HEK293 (cell line): ENCODE data around the gene UCK1.
A peak's percentile ranks its signal among the peaks of the same experiment; 100 is the strongest.

ENCODE experiments used
- CTCF ChIA-PET: fragments of 350-600 bp; formaldehyde crosslinking; extraction: SDS; loops from one replicate; lab custom pipeline; 2021; ENCODE audit warnings: antibody characterized with exemption; lab: Yijun Ruan, JAX
- POLR2A ChIA-PET: fragments of 300-600 bp; formaldehyde crosslinking; extraction: SDS; loops from one replicate; lab custom pipeline; 2020; ENCODE audit warnings: antibody characterized with exemption, inconsistent platforms; lab: Yijun Ruan, JAX
- H3K27ac ChIP-seq: fragments of 200-500 bp; sonication (Bioruptor generic); 2 replicates; pipeline ENCODE4 v1.5.1; 2014; ENCODE audit warnings: low read depth, low read length, control low read depth, inconsistent platforms; ENCODE audit errors: extremely low read depth
- H3K36me3 ChIP-seq, 2 experiments: fragments of 200-500 bp in 1 of 2; sonication (Bioruptor generic) in 1 of 2; 1 replicate in 1 of 2; 2 replicates in 1 of 2; pipeline ENCODE4 v1.5.1; 2014 to 2017; ENCODE audit warnings: inconsistent platforms in 2 of 2, low read length in 2 of 2; ENCODE audit not compliant: control insufficient read depth in 2 of 2, insufficient read depth in 1 of 2
- H3K4me1 ChIP-seq: fragments of 200-500 bp; sonication (Bioruptor generic); 2 replicates; pipeline ENCODE4 v1.5.1; 2014; ENCODE audit warnings: mild to moderate bottlenecking, low read length, inconsistent platforms; ENCODE audit not compliant: control insufficient read depth, insufficient read depth
- H3K4me3 ChIP-seq: 2 replicates; pipeline ENCODE4 v1.5.1; 2011; ENCODE audit warnings: low read depth, mild to moderate bottlenecking, control low read depth, low read length, moderate library complexity
- H3K9me3 ChIP-seq: fragments of 200-500 bp; sonication (Bioruptor generic); 2 replicates; pipeline ENCODE4 v1.5.1; 2014; ENCODE audit warnings: low read depth, low read length, inconsistent platforms; ENCODE audit not compliant: control insufficient read depth, insufficient read depth
- BCL11A ChIP-seq: fragments of 450-650 bp; formaldehyde crosslinking; IDR thresholded peaks from 2 replicates; pipeline ENCODE4 v1.5.1; 2016; ENCODE audit warnings: low read depth, missing biosample characterization, missing genetic modification characterization
- EGR2 ChIP-seq: fragments of 450-650 bp; formaldehyde crosslinking; IDR thresholded peaks from 2 replicates; pipeline ENCODE4 v1.5.1; 2016; ENCODE audit warnings: low read depth, missing biosample characterization, missing genetic modification characterization
- GLI2 ChIP-seq: fragments of 450-650 bp; formaldehyde crosslinking; IDR thresholded peaks from 2 replicates; pipeline ENCODE4; 2017; ENCODE audit warnings: missing biosample characterization, missing genetic modification characterization, low read depth, borderline replicate concordance
- KLF8 ChIP-seq: fragments of 450-650 bp; formaldehyde crosslinking; IDR thresholded peaks from 2 replicates; pipeline ENCODE4 v1.5.1; 2016; ENCODE audit warnings: missing biosample characterization, missing genetic modification characterization
- RBAK ChIP-seq: fragments of 450-650 bp; formaldehyde crosslinking; IDR thresholded peaks from 2 replicates; pipeline ENCODE4 v1.5.1; 2016; ENCODE audit warnings: missing biosample characterization, missing genetic modification characterization
- SP3 ChIP-seq: fragments of 450-650 bp; formaldehyde crosslinking; IDR thresholded peaks from 2 replicates; pipeline ENCODE4 v1.5.1; 2016; ENCODE audit warnings: missing biosample characterization, missing genetic modification characterization
- ZBTB48 ChIP-seq: fragments of 450-650 bp; formaldehyde crosslinking; IDR thresholded peaks from 2 replicates; pipeline ENCODE4 v1.5.1; 2016; ENCODE audit warnings: missing biosample characterization, missing genetic modification characterization
- ZBTB8A ChIP-seq: fragments of 450-650 bp; formaldehyde crosslinking; IDR thresholded peaks from 2 replicates; pipeline ENCODE4 v1.5.1; 2016; ENCODE audit warnings: missing biosample characterization, missing genetic modification characterization
- ZFHX2 ChIP-seq: fragments of 450-650 bp; formaldehyde crosslinking; conservative IDR thresholded peaks from 2 replicates; pipeline ENCODE4 v1.5.1; 2016; ENCODE audit warnings: missing biosample characterization, missing genetic modification characterization
- ZNF311 ChIP-seq: fragments of 450-650 bp; formaldehyde crosslinking; IDR thresholded peaks from 2 replicates; pipeline ENCODE4 v1.5.1; 2017; ENCODE audit warnings: missing biosample characterization, missing genetic modification characterization, borderline replicate concordance
- ZNF501 ChIP-seq: fragments of 450-650 bp; formaldehyde crosslinking; IDR thresholded peaks from 2 replicates; pipeline ENCODE4 v1.5.1; 2016; ENCODE audit warnings: missing biosample characterization, missing genetic modification characterization
- ZNF529 ChIP-seq: fragments of 450-650 bp; formaldehyde crosslinking; IDR thresholded peaks from 2 replicates; pipeline ENCODE4 v1.5.1; 2017; ENCODE audit warnings: missing genetic modification characterization, missing biosample characterization; ENCODE audit not compliant: insufficient replicate concordance
- ZNF561 ChIP-seq: fragments of 450-650 bp; IDR thresholded peaks from 2 replicates; pipeline ENCODE4 v1.5.1; 2018; ENCODE audit warnings: missing biosample characterization, missing genetic modification characterization, borderline replicate concordance
- ZNF610 ChIP-seq: fragments of 450-650 bp; formaldehyde crosslinking; IDR thresholded peaks from 2 replicates; pipeline ENCODE4 v1.5.1; 2016; ENCODE audit warnings: missing biosample characterization, missing genetic modification characterization, borderline replicate concordance
- ZNF677 ChIP-seq: fragments of 450-650 bp; IDR thresholded peaks from 2 replicates; pipeline ENCODE4 v1.5.0; 2018; ENCODE audit warnings: missing biosample characterization, mild to moderate bottlenecking, missing genetic modification characterization, moderate library complexity
- ZNF701 ChIP-seq: fragments of 450-650 bp; formaldehyde crosslinking; IDR thresholded peaks from 2 replicates; pipeline ENCODE4 v1.5.1; 2016; ENCODE audit warnings: missing biosample characterization, missing genetic modification characterization
- ZNF777 ChIP-seq: fragments of 450-650 bp; formaldehyde crosslinking; IDR thresholded peaks from 2 replicates; pipeline ENCODE4 v1.5.1; 2017; ENCODE audit warnings: missing biosample characterization, missing genetic modification characterization, borderline replicate concordance
- ZNF837 ChIP-seq: fragments of 450-650 bp; formaldehyde crosslinking; IDR thresholded peaks from 2 replicates; pipeline ENCODE4 v1.5.1; 2016; ENCODE audit warnings: missing biosample characterization, missing genetic modification characterization
- TF ChIP-seq, protein P1 (sequence below): fragments of 450-650 bp; formaldehyde crosslinking; IDR thresholded peaks from 2 replicates; pipeline ENCODE4 v1.5.1; 2016; ENCODE audit warnings: missing biosample characterization, missing genetic modification characterization
- TF ChIP-seq, protein P2 (sequence below): fragments of 450-650 bp; formaldehyde crosslinking; IDR thresholded peaks from 2 replicates; pipeline ENCODE4 v1.5.1; 2016; ENCODE audit warnings: missing biosample characterization, missing genetic modification characterization, borderline replicate concordance
- TF ChIP-seq, protein P3 (sequence below): fragments of 450-650 bp; formaldehyde crosslinking; IDR thresholded peaks from 2 replicates; pipeline ENCODE4; 2016; ENCODE audit warnings: missing biosample characterization, missing genetic modification characterization

Gene UCK1

DNA sequence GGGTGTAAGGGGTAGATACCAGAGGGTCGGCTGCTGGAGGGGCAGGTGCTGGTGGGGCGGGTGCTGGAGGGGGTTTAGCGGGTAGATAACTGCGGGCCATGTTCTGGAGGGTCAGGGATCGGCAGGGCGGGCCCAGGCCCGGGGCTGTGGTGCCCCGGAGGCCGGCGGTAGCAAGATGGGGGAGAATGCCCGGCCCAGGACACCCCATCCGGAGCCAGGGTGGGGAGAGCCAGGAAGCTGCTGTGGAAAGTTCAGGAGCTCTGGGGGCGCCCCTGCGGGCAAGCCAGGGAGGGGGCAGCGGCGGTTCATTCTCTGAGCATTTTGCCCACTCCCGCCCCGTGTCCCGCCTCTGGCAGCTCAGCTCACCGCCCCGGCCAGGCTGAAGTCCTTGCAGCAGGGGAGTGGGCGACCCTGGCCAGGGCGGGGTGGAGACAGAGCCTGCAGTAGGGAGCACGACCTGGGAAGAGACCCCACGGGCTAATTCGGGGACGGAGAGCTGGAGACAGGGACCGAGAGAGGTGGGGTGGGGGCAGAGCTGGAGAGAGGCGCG lies 14.8 kb upstream of the UCK1 start:
- TF ChIP-seq EGR2 (tag by site-specific recombination) (peak; percentile 63), BCL11A (tag by site-specific recombination) (no peak), ZNF701 (no peak), ZNF501 (no peak), ZNF777 (tag by site-specific recombination) (peak; percentile 64; the same call in 1 of the 2 replicates), ZFHX2 (tag by site-specific recombination) (peak; percentile 76)
- ChIA-PET POLR2A (interaction anchor here (0.6 to 1.7 kb wide), 5 partner anchors 14 to 229 kb away, joined by 3 to 7 read pairs (median 4); no protein-coding TSS in a partner anchor), CTCF (interaction anchor here (0.7 to 1.2 kb wide), 3 partner anchors 46 to 205 kb away, joined by 3 to 4 read pairs (median 4); no protein-coding TSS in a partner anchor)
- Histone ChIP-seq H3K9me3 (no peaks in the 10 kb centered on the region), H3K4me3 (peak overlapping the region; percentile 28), H3K27ac (peak overlapping the region; percentile 22; the same call in 1 of the 2 replicates), H3K36me3 (no peaks in the 10 kb centered on the region), H3K4me1 (0 out of 2 replicates have a peak, but pooled peaks cover 3% of the 10 kb centered on the region)

DNA sequence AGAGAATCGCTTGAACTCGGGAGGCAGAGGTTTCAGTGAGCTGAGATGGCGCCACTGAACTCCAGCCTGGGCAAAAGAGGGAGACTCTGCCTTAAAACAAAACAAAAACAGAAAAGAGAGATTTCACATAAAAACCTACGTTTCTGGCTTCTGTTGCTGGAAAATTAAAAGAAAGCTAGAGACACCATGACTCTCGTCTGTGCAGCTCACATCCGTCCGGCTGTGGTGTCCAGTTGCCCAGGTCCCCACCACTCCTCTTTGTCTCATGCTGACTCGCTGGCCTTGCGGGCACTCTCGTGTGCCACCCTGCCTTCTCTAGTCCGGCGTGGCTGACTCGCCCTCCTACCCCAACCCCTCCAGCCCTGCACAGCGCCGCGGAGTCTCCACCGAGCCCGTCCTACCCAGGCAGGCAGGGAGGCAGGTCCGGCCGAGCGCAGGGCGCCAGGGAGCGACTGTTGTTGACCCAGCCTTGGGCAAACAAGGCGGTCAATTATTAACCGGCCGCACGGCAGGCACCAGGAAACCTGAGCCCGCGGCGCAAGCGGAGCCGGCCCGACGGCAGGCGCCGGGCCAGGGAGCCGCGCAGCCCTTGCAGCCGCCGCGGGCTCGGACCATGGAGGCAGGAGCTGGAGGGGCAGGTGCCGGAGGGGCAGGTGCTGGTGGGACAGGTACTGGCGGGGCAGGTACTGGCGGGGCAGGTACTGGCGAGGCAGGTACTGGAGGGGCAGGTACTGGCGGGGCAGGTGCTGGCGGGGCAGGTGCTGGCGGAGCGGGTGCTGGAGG lies 14.1 kb upstream of the UCK1 start, which contains the start of gene PRRT1B:
Gene PRRT1B, plus strand, starts transcription at position 521 of the 783 bp plus-strand sequence. Its CDS starts 93 bp downstream, at position 614.
- POLR2A ChIA-PET = interaction anchor here (0.6 to 1.7 kb wide), 3 partner anchors 22 to 166 kb away, joined by 3 to 6 read pairs (median 4); no protein-coding TSS in a partner anchor
- TF ChIP-seq ZNF610 = no peak
- TF ChIP-seq ZBTB48 (tag by site-specific recombination) = no peak
- no peak for TF ChIP-seq KLF8 (tag by site-specific recombination)
- TF ChIP-seq, all 188 proteins: peak for 0
- H3K36me3 ChIP-seq = no peaks in the 10 kb centered on the region
- peak within 1 kb of the TSS; percentile 22; the same call in 1 of the 2 replicates for H3K27ac ChIP-seq
- H3K4me1 ChIP-seq = 0 out of 2 replicates have a peak, but pooled peaks cover 3% of the 10 kb centered on the region
- no peaks in the 10 kb centered on the region for H3K9me3 ChIP-seq
- peak within 1 kb of the TSS; percentile 28 for H3K4me3 ChIP-seq
- CTCF ChIA-PET = interaction anchor here (0.7 to 1.2 kb wide), 2 partner anchors 46 to 205 kb away, joined by 3 to 4 read pairs; no protein-coding TSS in a partner anchor

DNA sequence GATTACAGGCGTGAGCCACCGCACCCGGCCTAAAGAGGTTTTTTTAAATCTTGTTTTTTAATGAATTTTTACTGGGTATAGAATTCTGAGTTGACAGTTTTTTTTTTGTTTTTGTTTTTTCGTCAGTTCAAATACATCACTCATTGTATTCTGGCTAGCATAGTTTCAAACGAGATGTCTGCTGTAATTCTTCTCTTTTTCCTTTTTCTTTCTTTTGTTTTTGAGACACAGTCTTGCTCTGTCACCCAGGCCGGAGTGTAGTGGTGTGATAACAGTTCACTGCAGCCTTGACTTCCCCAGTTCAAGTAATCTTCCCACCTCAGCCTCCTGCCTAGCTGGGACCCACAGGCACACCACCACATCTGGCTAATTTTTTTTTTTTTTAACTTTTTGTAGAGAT lies 12.1 kb upstream of the UCK1 start:
- 0 out of 2 replicates have a peak, but pooled peaks cover 3% of the 10 kb centered on the region for H3K4me1 ChIP-seq
- TF ChIP-seq GLI2 (tag by site-specific recombination) (no peak), ZBTB8A (tag by site-specific recombination) (no peak), ZNF677 (tag by site-specific recombination) (no peak), ZNF311 (tag by site-specific recombination) (0 out of 2 replicates have a peak, but pooled peaks have one; percentile 18), ZNF837 (tag by site-specific recombination) (no peak), ZNF561 (no peak), RBAK (tag by site-specific recombination) (0 out of 2 replicates have a peak, but pooled peaks have one; percentile 18), ZNF529 (peak; percentile 79), SP3 (tag by site-specific recombination) (no peak)
- TF ChIP-seq, protein P1, sequence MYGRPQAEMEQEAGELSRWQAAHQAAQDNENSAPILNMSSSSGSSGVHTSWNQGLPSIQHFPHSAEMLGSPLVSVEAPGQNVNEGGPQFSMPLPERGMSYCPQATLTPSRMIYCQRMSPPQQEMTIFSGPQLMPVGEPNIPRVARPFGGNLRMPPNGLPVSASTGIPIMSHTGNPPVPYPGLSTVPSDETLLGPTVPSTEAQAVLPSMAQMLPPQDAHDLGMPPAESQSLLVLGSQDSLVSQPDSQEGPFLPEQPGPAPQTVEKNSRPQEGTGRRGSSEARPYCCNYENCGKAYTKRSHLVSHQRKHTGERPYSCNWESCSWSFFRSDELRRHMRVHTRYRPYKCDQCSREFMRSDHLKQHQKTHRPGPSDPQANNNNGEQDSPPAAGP (tag by site-specific recombination) = no peak
- TF ChIP-seq, protein P2, sequence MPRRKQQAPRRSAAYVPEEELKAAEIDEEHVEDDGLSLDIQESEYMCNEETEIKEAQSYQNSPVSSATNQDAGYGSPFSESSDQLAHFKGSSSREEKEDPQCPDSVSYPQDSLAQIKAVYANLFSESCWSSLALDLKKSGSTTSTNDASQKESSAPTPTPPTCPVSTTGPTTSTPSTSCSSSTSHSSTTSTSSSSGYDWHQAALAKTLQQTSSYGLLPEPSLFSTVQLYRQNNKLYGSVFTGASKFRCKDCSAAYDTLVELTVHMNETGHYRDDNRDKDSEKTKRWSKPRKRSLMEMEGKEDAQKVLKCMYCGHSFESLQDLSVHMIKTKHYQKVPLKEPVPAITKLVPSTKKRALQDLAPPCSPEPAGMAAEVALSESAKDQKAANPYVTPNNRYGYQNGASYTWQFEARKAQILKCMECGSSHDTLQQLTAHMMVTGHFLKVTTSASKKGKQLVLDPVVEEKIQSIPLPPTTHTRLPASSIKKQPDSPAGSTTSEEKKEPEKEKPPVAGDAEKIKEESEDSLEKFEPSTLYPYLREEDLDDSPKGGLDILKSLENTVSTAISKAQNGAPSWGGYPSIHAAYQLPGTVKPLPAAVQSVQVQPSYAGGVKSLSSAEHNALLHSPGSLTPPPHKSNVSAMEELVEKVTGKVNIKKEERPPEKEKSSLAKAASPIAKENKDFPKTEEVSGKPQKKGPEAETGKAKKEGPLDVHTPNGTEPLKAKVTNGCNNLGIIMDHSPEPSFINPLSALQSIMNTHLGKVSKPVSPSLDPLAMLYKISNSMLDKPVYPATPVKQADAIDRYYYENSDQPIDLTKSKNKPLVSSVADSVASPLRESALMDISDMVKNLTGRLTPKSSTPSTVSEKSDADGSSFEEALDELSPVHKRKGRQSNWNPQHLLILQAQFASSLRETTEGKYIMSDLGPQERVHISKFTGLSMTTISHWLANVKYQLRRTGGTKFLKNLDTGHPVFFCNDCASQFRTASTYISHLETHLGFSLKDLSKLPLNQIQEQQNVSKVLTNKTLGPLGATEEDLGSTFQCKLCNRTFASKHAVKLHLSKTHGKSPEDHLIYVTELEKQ (tag by site-specific recombination) = peak; percentile 55; the same call in 1 of the 2 replicates
- TF ChIP-seq, protein P3, sequence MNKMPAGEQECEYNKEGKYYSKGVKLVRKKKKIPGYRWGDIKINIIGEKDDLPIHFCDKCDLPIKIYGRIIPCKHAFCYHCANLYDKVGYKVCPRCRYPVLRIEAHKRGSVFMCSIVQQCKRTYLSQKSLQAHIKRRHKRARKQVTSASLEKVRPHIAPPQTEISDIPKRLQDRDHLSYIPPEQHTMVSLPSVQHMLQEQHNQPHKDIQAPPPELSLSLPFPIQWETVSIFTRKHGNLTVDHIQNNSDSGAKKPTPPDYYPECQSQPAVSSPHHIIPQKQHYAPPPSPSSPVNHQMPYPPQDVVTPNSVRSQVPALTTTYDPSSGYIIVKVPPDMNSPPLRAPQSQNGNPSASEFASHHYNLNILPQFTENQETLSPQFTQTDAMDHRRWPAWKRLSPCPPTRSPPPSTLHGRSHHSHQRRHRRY (tag by site-specific recombination) = no peak

More for the DNA sequence above, 12.1 kb upstream of the UCK1 start:
- POLR2A ChIA-PET = no interaction called here
- H3K4me3 ChIP-seq = no peak overlapping the region
- H3K27ac ChIP-seq = no peak overlapping the region
- no peaks in the 10 kb centered on the region for H3K9me3 ChIP-seq
- CTCF ChIA-PET = no interaction called here
- H3K36me3 ChIP-seq = no peaks in the 10 kb centered on the region
